ENCODE results near the gene MAPK4. TPM values are rescaled to one million over a fixed set of nuclear protein-coding genes. Genes with fewer than 3 reads are reported as not detected.

MAPK4 gene
- total and polyA plus RNA-seq, 2 of the 4 experiments (the other 2 are of a cell fraction): not detected

- no peak overlapping the region for H4K8ac ChIP-seq (ENCODE audit: low read depth in 2 of 2, low read length in 2 of 2)
- H3K4me2 ChIP-seq (ENCODE audit: low read depth, low read length): no peak overlapping the region
- H3K27me3 ChIP-seq (ENCODE audit: control insufficient read depth, insufficient read depth, low read length): no peaks in the 10 kb centered on the region
- no peak overlapping the region for H3K14ac ChIP-seq (replicated peaks; ENCODE audit: low read depth, low read length)
- POLR2A ChIA-PET (ENCODE audit: unreplicated experiment): no interaction called here
- DNase-seq (no peak), ATAC-seq (ENCODE audit: low read depth) (no peak)
- H3K9me3 ChIP-seq (ENCODE audit: control insufficient read depth, insufficient read depth, low read length): no peaks in the 10 kb centered on the region
- no peak overlapping the region for H3K9ac ChIP-seq (ENCODE audit: low read depth, low read length)
- no peak overlapping the region for H4K91ac ChIP-seq (ENCODE audit: insufficient read depth, low read depth, low read length)
- BruUV-seq (replicated peaks): no TSS peak
- H3K23ac ChIP-seq (ENCODE audit: low read depth, low read length): no peak overlapping the region
- no peak overlapping the region for H2BK5ac ChIP-seq (ENCODE audit: low read depth, low read length, poor library complexity, severe bottlenecking)
- no peak overlapping the region for H2AK5ac ChIP-seq (ENCODE audit: low read depth, low read length)
- H2BK15ac ChIP-seq (ENCODE audit: low read depth, low read length): no peak overlapping the region
- in situ Hi-C loops (cut with MboI; ENCODE audit: low sequenced_read_pairs): no loop called here
- no peak overlapping the region for H3K27ac ChIP-seq (ENCODE audit: insufficient read depth, low read length)
- dilution Hi-C loops (cut with HindIII; ENCODE audit: low sequenced_read_pairs, unreplicated experiment): no loop called here
- H3K4me3 ChIP-seq (ENCODE audit: insufficient read depth, low read depth, low read length): no peak overlapping the region
- CTCF ChIA-PET: no interaction called here
- intact Hi-C loops (cut with micrococcal nuclease): no loop called here
- H4K5ac ChIP-seq (ENCODE audit: low read depth, low read length): no peak overlapping the region
- no peaks in the 10 kb centered on the region for H3K36me3 ChIP-seq (ENCODE audit: control insufficient read depth, insufficient read depth, low read length)
- WGBS, 2 experiments (ENCODE audit: extremely low coverage in 2 of 2, insufficient read length in 1 of 2): 61% methylated on average over 3 of the region's 6 CpGs; no CpG with 5 or more reads in 1 of the 2 experiments
- no peak overlapping the region for H3K18ac ChIP-seq (ENCODE audit: low read depth, low read length)
- no peaks in the 10 kb centered on the region for H3K9me1 ChIP-seq (ENCODE audit: insufficient read depth, low read length)
- H2AK9ac ChIP-seq (replicated peaks; ENCODE audit: low read depth, low read length, poor library complexity): no peak overlapping the region
- TF ChIP-seq SMC3 (IDR thresholded peaks at IDR 0.05; ENCODE audit: low read depth, low read length) (no peak), POLR2A (IDR thresholded peaks at IDR 0.05; ENCODE audit: low read depth, low read length) (no peak), CEBPB (IDR thresholded peaks at IDR 0.05; ENCODE audit: low read depth, low read length) (no peak), MXI1 (IDR thresholded peaks at IDR 0.05; ENCODE audit: borderline replicate concordance, low read depth, low read length) (no peak), RFX5 (IDR thresholded peaks at IDR 0.05; ENCODE audit: low read depth, low read length) (no peak), USF2 (IDR thresholded peaks at IDR 0.05; ENCODE audit: low read depth, low read length) (no peak), MAFK (IDR thresholded peaks at IDR 0.05; ENCODE audit: low read depth, low read length) (no peak), RCOR1 (IDR thresholded peaks at IDR 0.05; ENCODE audit: insufficient replicate concordance, low read length) (no peak), NFE2L2 (IDR thresholded peaks at IDR 0.05; ENCODE audit: low read depth, low read length) (no peak)
- no peaks in the 10 kb centered on the region for H4K20me1 ChIP-seq (ENCODE audit: insufficient read depth, low read length)
- H3K56ac ChIP-seq (ENCODE audit: extremely low read depth, insufficient read depth, low read length): no peak overlapping the region
- H2AFZ ChIP-seq (replicated peaks; ENCODE audit: low read length, poor library complexity): no peak overlapping the region
- no peaks in the 10 kb centered on the region for H3K79me1 ChIP-seq (ENCODE audit: low read depth in 1 of 2, low read length in 2 of 2)
- no peaks in the 10 kb centered on the region for H3K4me1 ChIP-seq (ENCODE audit: control insufficient read depth, insufficient read depth, low read length)
- no peak overlapping the region for H2BK120ac ChIP-seq (ENCODE audit: low read depth, low read length)
- no peak overlapping the region for H2BK20ac ChIP-seq (ENCODE audit: low read depth, low read length)
- H3K4ac ChIP-seq (ENCODE audit: low read depth, low read length): no peak overlapping the region
Measured at GRCh38 chr18:50578030-50578429, 18.1 kb downstream of the MAPK4 start.
